Measurements from ENCODE around the gene CIAO2A. TPM values are rescaled to one million over a fixed set of nuclear protein-coding genes. Genes with fewer than 3 reads are reported as not detected.

The CIAO2A gene
- total RNA-seq, 2 donors from 2014 or later, result 47.2 to 133 TPM

DNA sequence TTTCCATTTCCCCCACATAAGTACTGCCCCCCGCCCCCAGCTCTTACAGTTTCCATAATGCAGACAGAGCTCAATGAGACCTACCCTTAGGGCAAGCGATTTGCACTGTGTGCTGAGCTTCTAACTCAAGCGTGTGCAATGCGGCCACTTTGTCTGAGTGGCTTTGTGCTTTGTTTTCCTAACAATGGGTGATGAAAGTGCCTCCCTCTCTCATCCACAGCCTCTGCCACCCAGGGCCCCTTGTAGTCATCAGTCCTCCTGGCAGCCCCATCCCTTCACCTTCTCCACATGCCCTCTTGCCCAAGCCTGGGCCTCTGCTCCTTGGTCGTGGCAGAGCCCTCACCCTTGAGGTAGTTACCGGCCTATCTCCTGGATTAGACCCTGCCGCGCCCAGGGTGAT lies 64.5 kb downstream of the CIAO2A start:
- H3K9me3 ChIP-seq, result no peaks in the 10 kb centered on the region
- no peak overlapping the region for H3K27ac ChIP-seq
- no peak overlapping the region for H3K4me3 ChIP-seq
- no peaks in the 10 kb centered on the region for H3K36me3 ChIP-seq
- 67% methylated on average over 8 of the region's 8 CpGs for WGBS
- intact Hi-C loops (cut with DNase I), result no loop called here
- no peaks in the 10 kb centered on the region for H3K4me1 ChIP-seq (replicated peaks)
- TF ChIP-seq POLR2AphosphoS5 (IDR thresholded peaks at IDR 0.05), result no peak
- TF ChIP-seq, protein P1, sequence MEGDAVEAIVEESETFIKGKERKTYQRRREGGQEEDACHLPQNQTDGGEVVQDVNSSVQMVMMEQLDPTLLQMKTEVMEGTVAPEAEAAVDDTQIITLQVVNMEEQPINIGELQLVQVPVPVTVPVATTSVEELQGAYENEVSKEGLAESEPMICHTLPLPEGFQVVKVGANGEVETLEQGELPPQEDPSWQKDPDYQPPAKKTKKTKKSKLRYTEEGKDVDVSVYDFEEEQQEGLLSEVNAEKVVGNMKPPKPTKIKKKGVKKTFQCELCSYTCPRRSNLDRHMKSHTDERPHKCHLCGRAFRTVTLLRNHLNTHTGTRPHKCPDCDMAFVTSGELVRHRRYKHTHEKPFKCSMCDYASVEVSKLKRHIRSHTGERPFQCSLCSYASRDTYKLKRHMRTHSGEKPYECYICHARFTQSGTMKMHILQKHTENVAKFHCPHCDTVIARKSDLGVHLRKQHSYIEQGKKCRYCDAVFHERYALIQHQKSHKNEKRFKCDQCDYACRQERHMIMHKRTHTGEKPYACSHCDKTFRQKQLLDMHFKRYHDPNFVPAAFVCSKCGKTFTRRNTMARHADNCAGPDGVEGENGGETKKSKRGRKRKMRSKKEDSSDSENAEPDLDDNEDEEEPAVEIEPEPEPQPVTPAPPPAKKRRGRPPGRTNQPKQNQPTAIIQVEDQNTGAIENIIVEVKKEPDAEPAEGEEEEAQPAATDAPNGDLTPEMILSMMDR (IDR thresholded peaks at IDR 0.05), result no peak
- no peak for TF ChIP-seq POLR2A (IDR thresholded peaks at IDR 0.05)
- no peaks in the 10 kb centered on the region for H3K27me3 ChIP-seq (replicated peaks; ENCODE audit: insufficient read depth)
- no peak for DNase-seq (ENCODE audit: low spot score)

- WGBS, result 95% methylated on average over 4 of the region's 4 CpGs
- no peak for DNase-seq (ENCODE audit: low spot score)
- Histone ChIP-seq H3K27me3 (replicated peaks; ENCODE audit: insufficient read depth) (no peaks in the 10 kb centered on the region), H3K27ac (no peak overlapping the region), H3K4me3 (no peak overlapping the region), H3K9me3 (no peaks in the 10 kb centered on the region), H3K4me1 (replicated peaks) (no peaks in the 10 kb centered on the region), H3K36me3 (no peaks in the 10 kb centered on the region)
- TF ChIP-seq POLR2A (IDR thresholded peaks at IDR 0.05), result no peak
- no peak for TF ChIP-seq POLR2AphosphoS5 (IDR thresholded peaks at IDR 0.05)
- TF ChIP-seq, protein P1 (IDR thresholded peaks at IDR 0.05), result no peak
- intact Hi-C loops (cut with DNase I), result no loop called here
These were observed 67.0 kb downstream of the CIAO2A start for GRCh38 chr15:64026591-64026990.

- H3K27ac ChIP-seq, result no peak overlapping the region
- H3K27me3 ChIP-seq (replicated peaks; ENCODE audit: insufficient read depth), result no peaks in the 10 kb centered on the region
These were observed 69.2 kb downstream of the CIAO2A start for GRCh38 chr15:64024172-64025050.

GRCh38 chr15:64023220-64023619 lies 70.4 kb downstream of the CIAO2A start:
- peaks cover under 1% of the 10 kb centered on the region for H3K4me1 ChIP-seq (replicated peaks)
- TF ChIP-seq POLR2A (IDR thresholded peaks at IDR 0.05) (no peak), POLR2AphosphoS5 (IDR thresholded peaks at IDR 0.05) (no peak)
- TF ChIP-seq, protein P1 (IDR thresholded peaks at IDR 0.05), result no peak
- H3K36me3 ChIP-seq, result no peaks in the 10 kb centered on the region
- H3K27me3 ChIP-seq (replicated peaks; ENCODE audit: insufficient read depth), result no peaks in the 10 kb centered on the region
- 40% methylated on average over 1 of the region's 1 CpG for WGBS
- no peak overlapping the region for H3K27ac ChIP-seq
- intact Hi-C loops (cut with DNase I), result no loop called here
- DNase-seq (ENCODE audit: low spot score), result no peak
- H3K4me3 ChIP-seq, result no peak overlapping the region
- no peaks in the 10 kb centered on the region for H3K9me3 ChIP-seq

More at GRCh38 chr15:64024172-64025050, 69.2 kb downstream of the CIAO2A start:
- Histone ChIP-seq H3K4me1 (replicated peaks) (no peaks in the 10 kb centered on the region), H3K36me3 (no peaks in the 10 kb centered on the region), H3K9me3 (no peaks in the 10 kb centered on the region), H3K4me3 (no peak overlapping the region)
- 80% methylated on average over 5 of the region's 5 CpGs for WGBS
- intact Hi-C loops (cut with DNase I), result no loop called here
- TF ChIP-seq, protein P1 (IDR thresholded peaks at IDR 0.05), result no peak
- TF ChIP-seq POLR2AphosphoS5 (IDR thresholded peaks at IDR 0.05), result no peak
- TF ChIP-seq POLR2A (IDR thresholded peaks at IDR 0.05), result no peak
- DNase-seq (ENCODE audit: low spot score), result no peak

DNA sequence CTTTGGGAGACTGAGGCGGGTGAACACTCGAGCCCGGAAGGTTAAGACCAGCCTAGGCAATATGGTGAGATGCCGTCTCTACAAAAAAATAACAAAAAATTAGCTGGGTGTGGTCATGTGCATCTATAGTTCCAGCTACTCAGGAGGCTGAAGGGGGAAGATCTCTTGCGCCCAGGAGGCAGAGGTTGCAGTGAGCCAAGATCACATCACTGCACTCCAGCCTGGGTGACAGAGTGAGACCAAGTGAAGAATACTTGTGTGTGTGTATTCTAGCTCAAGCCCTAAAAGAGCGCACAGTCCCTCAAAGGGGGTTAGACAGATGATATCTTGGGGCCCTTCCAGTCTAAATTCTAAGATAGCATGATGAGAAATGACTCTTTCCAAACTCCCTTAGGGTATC lies 71.1 kb downstream of the CIAO2A start:
- WGBS, result 95% methylated on average over 6 of the region's 6 CpGs
- H3K27ac ChIP-seq, result no peak overlapping the region
- H3K9me3 ChIP-seq, result no peaks in the 10 kb centered on the region
- intact Hi-C loops (cut with DNase I), result no loop called here
- no peak overlapping the region for H3K4me3 ChIP-seq
- DNase-seq (ENCODE audit: low spot score), result no peak
- H3K4me1 ChIP-seq (replicated peaks), result peaks cover 5% of the 10 kb centered on the region
- no peaks in the 10 kb centered on the region for H3K36me3 ChIP-seq
- TF ChIP-seq, protein P1 (IDR thresholded peaks at IDR 0.05), result no peak
- TF ChIP-seq POLR2AphosphoS5 (IDR thresholded peaks at IDR 0.05) (no peak), POLR2A (IDR thresholded peaks at IDR 0.05) (no peak)
- H3K27me3 ChIP-seq (replicated peaks; ENCODE audit: insufficient read depth), result no peaks in the 10 kb centered on the region
